Hippocampal formation (tissue), 2 donors: Measurements from ENCODE around the gene ZPLD1.

ENCODE experiments used
- DNase-seq, 2 donors: peaks; one replicate each; lab custom pipeline; 2025; lab: John Stamatoyannopoulos, UW

ZPLD1 gene

DNA sequence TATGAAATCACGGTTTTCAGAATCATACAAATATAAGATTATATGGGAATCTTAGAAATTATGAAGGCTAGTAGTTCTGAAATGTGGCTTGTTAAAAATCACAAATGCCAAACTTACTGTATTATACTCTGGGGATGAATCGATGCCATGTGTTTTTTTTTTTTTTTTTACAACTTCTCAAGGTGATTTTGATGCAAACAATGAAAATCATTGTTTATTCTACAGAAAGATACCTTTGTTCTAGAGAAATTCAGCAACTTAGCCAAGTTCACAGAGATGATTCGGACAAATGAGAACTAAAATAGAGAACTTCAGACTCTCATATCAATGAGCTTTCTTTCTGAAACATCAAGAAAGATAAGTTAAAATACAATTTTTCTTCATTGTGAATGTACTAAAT, 92.0 kb downstream of the ZPLD1 start:
- no peak for DNase-seq

DNA sequence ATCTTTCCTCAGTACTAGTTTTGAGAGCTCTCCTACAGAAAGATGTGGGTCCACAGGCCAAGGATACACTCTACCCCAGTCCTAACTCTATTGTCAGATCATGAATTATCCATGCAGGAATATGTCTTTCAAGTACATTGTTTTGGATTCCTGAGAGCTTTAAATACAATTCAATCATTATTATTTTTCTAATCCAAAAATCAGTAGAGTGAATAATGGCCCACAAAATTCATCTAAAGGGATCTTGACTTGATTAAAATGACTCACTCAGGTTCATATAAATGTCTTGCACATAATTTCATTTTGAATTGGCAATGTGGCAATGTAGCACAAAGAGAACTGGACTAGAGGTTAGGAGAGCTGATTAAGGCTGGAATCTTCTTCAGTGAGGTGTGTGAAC, 93.9 kb downstream of the ZPLD1 start:
- DNase-seq = no peak
